Stimulated activated CD4-positive, alpha-beta T cell treated with anti-CD3 and anti-CD28 coated beads, Interleukin-4, amount 100 ng/mL, for 4 hours (primary cell): ENCODE results near the gene SLC25A22.

Experiments used
- DNase-seq, 2 experiments: peaks; one replicate each; pipeline ENCODE4 v3.0.0-alpha.2; 2020

The SLC25A22 gene

GRCh38 chr11:802693-803466 is 4.8 kb upstream of the SLC25A22 start:
- no peak for DNase-seq

DNA sequence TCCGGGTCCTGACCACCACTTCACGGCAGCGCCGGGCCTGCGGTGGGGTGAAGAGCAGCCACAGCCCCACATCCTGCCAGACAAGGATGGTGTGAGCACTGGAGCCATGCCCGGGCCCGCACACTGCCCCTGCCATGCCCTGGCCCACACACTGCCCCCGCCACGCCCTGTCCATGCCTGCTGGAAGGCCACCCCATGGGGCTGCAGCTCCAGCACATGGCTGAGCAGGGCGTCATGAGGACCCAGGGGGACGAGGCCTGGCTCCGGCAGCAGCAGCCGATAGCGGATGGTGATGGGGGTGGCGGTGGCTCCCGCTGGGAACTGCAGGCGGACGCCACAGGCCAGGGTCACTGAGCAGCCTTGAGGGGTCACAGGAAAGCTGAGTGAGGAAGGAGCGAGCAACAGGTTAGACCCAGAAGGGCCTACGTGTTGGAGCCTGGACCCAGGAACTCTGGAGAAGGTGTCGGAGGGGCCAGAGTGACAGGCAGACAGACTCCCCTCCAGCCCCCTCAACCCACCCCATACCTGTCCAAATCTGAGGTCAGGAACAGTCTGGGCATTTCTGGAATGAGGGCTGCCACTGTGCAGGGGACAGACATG is 4.0 kb upstream of the SLC25A22 start:
- DNase-seq = no peak

DNA sequence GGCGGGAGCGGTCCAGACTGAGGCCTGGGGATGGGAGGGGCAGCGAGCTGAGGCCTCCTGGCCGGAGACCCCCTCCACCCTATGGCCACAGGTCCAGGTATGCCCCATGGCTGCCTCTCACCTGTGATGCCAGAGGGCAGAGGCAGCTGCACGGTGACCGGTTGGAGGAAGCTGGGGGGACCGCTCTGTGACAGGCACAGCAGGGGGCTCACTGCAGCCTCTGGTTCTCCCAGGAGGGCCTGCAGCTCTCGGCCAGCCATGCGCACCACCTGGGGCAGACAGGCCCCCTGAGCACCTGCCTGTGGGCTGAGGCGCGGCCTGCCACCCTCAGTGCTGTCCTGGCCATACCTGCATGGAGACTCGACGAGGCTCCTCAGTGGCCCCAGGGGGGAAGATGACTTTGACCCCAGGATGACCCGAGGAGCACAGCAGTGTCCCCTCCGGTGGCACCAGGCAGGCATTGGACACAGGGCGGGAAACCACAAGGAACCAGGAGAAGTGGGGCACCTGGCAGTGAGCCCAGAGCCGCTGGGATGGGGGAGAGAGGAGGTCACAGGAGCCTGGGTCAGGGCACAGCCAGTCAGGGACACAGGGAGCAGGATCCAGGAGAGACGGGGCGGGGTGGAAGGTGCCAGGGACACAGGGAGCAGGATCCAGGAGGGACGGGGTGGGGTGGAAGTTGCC is 3.2 kb upstream of the SLC25A22 start:
- no peak for DNase-seq

GRCh38 chr11:800473-800872 is 2.4 kb upstream of the SLC25A22 start:
- DNase-seq = no peak

DNA sequence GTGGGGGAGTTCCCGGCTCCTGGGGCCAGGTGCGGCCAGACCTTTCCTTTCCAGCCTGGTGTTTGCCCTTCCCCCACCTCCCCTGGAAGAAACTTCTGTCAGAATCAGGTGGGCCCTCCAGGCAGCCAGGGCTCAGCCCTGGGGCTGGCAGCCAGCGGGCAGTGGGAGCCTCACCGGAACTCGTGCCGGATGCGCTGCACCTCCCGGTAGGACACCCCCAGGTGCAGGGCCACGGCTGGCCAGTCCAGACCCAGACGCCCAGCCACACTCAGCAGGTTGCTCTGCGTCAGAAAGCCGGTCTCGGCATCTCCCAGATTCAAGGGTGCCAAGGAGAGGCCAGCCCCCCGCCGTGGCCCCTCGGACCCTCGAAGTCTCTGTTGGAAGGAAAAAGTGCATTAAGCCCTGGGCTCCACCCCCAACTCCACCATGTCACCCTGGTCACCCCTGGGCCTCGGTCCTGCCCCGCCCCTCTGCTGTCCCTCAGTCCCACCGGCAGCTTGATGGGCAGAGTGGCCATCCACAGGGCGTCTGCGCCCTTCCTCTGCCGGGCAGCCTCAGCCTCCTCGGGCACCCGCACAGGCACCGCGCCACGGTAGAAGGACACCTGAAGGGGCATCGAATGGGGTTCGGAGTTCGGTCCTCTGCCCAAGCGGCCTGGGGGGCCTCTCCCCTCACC is 1.7 kb upstream of the SLC25A22 start:
- DNase-seq = no peak

- peak; percentile 69 to 71 for DNase-seq
Observed at GRCh38 chr11:797296-798092, 587 bp downstream of the SLC25A22 start.

DNA sequence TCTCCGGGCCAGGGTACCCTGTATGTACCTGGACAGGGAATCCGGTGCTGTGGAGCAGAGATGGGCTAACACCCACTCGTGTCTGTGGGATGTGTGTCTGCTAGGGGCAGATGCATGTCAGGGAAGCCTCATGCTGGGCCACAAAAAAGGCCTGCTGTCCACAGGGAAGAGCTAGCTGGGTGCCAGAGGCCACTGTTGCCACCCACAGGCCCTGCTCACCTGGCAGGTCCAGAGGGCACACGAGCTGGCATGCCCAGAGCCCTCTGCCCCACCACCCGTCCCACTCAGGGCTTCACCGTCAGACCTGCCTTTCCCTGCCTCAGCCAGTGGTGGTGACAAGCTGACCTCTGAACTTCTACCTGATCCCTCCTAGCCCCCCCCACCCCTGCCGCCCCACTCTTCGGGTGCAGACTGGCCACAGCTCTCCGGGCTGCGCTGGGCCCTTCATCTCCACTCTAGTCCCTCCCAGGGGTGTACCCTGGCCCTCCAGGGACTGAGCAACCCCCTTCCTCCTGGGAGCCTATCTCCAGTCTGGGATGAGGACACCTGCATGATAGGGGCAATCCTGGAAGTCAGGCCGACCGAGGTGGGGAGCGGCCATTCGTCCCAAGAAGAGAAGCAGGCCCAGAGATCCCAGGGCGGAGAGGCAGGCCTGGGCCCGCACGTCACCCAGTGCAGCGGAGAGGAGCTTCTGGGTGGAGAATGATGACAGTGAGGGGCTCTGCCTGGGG is 1.4 kb downstream of the SLC25A22 start:
- no peak for DNase-seq

DNA sequence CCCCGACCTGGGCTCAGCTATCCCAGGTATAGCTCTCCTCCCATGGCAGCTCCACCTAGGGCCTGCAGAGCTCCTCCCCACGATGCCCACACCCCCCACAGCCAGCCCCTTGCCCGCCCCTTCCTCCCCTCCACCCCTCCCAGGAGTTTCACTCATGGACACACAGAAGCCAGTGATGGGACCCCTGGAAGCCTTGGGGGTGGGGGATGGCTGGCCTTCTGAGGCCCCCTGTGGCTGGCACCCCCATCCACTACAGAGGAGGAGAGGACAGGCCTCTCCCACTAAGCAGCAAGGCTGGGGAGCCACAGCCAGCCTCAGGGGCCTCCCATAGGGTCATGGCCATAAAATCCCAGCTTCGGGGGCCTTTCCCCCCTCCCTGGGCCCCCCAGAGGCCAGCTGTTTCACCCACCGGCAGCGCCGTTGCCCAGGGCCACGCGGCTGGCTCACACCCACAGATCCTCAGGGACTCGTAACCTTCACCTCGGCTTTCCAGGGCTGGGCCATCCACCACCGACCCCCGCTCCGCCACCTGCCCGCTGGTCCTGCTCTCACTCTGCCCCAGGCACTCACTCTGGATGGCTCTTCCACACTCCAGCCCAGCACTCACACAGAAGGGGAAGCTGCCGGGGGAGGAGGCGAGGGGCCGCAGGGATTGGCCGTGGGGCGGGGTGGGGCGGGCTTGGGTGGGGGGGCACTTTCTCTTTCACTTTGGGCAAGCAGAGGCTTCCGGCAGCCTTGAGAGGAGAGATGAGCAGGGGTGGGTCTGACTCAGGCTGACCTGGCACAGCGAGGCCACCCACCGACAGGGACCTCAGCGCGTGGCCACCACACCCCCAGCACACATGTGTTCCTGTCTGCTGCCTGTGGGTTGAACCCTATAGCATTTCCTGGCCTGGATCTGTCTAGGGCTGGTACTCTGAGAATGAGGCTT is 2.2 kb downstream of the SLC25A22 start:
- peak; percentile 76 to 89 for DNase-seq

DNA sequence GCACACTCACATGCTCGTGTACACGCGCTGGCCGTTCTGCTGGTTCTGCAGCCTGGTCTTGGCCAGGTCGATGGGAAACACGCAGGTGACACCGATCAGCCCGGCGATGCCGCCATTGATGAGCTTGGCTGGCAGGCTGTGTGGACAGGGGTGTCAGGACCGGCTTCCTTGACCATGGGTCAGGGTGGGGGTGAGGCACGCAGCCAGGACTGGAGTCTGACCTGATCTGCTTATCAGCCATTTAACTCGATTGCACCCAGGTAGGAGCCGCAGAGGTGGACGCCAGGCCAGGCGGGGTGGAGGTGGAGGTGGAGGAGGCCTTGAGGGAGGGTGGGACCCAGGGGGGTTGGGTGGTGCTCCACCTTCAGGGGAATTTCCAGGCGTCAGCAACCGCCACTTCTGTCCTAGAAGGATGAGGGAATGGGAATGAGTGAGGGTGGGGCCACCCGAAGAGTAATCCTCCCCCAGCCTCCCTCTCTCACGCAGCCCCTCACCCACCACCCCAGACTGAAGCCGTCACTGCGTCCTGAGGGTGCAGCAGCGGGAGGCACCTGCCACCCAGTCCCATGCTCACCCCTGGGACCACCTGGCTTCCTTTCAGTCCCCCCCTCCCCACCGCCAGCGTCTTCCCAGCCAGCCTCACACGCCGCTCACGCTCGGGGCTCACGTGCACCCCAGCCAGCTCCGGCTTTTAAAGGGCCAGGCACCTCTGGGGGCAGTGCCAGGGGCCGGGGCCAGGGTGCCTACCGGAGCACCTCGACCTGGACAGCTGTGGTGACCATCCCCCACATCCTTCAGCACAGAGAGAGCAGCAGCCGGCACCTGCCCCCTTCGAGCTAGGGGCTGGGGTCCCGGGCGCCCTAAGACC is 3.1 kb downstream of the SLC25A22 start:
- DNase-seq = no peak

DNA sequence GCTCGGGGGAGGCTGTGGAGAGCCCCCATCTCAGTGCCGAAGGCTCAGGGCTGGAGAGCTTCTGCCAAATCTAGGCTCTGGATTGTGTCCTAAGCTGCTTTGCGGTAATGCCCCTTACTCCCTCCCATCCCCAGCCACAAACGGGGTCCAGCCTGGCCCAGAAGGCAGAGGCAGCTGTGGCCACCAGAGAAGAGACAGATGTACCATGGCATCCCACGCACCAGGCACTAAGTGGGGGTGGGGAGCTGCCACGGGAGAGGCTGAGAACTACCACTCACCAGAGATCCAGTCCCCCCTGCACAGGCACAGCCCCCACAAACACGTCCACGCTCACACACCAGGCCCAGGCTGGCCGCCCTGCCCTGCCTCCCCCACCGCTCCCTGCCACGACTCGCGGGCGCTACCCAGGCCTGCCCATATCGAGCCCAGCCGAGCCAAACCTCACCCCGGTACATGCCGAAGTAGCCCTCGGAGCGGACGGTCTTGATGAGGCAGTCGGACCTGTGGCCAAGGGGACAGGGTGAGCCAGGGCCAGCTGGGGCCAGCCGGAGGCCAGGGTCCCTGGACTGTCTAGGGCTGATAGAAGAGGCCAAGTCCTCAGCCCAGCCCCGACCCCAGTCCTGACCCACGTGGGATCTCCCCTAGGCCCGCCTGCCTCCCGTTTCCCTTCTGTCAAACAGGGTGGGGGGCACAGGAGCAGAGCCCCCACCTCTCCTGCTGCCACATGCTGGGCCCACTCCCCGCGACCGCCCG is 3.9 kb downstream of the SLC25A22 start:
- no peak for DNase-seq

DNA sequence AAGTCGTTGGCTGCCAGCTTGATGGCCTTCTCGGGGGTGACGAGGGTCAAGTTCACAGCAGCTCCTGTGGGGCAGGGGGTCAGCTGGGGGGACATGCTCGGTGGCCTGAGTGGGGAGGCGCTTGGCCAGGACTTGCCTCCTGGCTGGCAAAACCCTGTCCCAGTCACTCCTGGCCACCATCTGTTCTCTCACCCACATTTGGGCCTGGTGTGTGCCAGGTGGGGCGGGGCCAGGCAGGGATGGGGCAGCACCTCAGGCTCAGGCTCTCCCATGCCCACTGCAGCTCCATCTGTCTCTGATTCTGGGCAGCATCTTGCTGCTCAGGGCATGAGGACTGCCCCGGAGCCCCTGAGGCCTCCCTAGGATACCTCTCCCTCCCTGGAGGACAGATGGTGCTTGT is 4.5 kb downstream of the SLC25A22 start:
- no peak for DNase-seq

DNA sequence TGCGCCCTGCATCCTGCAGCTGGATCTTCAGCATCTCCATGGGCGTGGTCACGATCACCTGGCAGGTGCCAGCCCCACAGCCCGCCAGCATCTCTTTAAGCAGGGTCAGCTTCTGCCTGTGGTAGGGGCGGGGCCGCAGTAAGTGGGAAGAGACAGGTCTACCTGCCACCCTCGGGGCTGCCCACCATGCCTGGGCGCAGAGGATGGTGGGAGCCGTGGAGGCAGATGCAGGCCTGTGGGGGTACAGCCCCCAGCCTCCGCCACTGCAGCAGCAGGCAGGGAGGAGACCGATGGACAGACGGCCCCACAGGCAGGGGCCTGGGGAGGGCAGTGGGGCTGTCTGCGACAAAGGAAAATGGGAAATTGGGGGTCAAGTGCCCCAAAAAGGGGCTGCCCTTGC is 5.2 kb downstream of the SLC25A22 start:
- DNase-seq = no peak

DNA sequence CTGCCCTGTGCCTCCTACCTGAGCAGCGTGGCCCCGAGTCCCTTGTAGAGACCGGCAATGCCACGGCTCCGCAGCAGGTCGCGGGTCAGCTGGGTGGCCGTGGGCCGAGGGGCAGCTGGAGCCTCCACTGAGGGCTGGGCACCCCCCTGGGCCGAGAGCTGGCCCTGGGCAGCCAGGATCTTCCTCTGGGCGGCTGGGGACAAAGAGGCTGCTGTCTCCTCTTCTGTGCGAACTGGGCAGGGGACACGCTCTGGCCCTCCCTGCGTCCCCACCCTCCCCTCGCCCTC is 5.6 kb downstream of the SLC25A22 start:
- no peak for DNase-seq

GRCh38 chr11:791658-792534 is 6.2 kb downstream of the SLC25A22 start:
- DNase-seq = no peak

GRCh38 chr11:790721-791564 is 7.1 kb downstream of the SLC25A22 start:
- no peak for DNase-seq

DNA sequence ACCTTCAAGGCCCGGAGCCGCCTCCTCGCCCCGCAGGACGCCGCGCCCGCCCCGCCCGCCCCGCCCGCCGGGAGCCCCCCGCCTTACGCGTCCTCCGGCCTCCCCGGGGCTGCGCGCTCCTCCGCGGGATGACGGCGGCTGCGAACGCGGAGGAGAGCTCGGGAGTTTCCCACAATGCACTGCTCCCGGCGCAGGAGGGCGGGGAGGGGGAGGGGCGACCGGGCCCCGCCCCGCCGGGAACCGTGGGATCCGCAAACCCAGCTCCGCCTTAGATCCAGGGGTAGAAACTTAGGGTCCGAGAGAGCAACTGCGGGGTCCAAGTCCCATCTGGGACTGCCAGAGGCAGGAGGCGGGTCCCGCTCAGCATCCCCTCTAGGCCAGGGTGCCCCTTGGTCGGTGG is 8.1 kb downstream of the SLC25A22 start, which contains the start of gene CEND1:
Gene CEND1, minus strand, starts transcription at position 148 of the 400 bp plus-strand sequence. CDS start 1,514 bp downstream, outside the sequence.
- DNase-seq = peak; percentile 26 to 58
